GM19372 (cell line): ENCODE measurements around the gene ATP1B2.
"Not testable (repeated sequence)": the region's sequence is repeated elsewhere in the genome, so short reads cannot be mapped to it uniquely, and the experiment has no call there.

Source experiments
- ATAC-seq: cut with Tn5 transposase; IDR thresholded peaks from one replicate; pipeline ENCODE4 v1.9.1; 2021; ENCODE audit warnings: mild to moderate bottlenecking, low read depth, moderate library complexity; ENCODE audit not compliant: unreplicated experiment

Gene ATP1B2

DNA sequence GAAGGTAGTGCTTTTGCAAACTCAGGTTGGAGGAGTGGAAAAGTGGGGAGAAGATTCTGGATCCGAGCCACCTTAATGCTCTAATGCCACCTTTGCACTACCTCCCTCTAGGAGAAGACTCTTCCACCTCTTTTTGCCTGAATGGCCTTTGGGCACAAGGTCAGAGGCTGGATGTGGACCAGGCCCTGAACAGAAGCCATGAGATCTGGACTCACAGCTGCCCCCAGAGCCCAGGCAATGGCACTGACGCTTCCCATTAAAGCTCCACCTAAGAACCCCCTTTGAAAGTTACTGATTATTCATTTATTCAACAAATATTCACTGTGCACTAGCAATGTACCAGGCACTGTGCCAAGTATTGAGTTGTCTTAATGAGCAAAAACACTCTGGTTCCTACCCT, 17.6 kb upstream of the ATP1B2 start:
- no peak for ATAC-seq

DNA sequence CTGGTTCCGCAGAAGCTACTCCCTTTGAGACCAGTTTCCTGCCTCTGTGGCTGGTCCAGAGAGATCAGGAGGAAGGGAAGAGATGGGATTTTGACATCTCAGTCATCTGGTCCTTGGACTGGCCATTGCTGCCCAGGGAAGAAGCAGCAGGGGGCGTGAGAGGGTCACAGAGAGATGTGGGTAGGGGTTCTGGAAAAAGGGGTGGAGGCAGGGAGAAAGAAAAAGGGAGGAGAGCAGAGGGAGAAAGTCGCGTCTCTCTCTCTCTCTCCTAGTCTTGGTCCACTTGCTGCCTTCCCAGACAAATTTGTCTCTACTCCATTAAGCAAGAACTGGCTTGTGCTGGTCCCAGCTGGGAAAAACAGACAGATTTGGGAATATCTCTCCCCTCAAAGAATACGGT, 16.3 kb upstream of the ATP1B2 start:
- ATAC-seq: no peak

DNA sequence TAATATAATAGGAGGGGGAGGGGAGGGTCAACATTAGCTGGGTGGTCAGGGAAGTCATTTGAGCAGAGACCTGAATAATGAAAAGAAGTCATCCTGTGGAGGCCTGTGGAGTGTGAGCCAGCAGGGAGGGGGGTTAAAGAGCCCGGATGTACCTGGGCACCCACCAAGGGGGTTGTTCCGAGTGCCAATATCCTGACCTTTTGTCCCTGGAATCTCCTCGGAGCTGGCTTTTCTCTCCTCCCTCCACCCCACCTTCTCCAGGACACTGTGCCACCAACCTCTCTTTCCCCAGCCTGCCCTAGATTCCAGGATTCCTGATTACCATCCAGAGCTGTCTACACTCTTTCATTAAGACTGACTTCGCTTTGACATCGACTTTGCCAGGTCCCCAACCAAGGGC, 14.6 kb upstream of the ATP1B2 start:
- no peak for ATAC-seq

DNA sequence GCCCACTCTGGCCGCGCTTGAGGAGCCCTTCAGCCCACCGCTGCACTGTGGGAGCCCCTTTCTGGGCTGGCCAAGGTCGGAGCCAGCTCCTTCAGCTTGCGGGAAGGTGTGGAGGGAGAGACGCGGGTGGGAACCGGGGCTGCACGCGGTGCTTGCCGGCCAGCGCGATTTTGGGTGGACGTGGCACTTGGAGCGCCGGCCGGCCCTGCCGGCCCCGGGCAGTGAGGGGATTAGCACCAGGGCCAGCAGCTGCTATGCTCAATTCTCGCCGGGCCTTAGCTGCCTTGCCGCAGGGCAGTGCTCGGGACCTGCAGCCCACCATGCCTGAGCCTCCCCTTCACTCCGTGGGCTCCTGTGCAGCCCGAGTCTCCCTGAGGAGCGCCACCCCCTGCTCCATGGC, 9.9 kb upstream of the ATP1B2 start:
- no peak for ATAC-seq

DNA sequence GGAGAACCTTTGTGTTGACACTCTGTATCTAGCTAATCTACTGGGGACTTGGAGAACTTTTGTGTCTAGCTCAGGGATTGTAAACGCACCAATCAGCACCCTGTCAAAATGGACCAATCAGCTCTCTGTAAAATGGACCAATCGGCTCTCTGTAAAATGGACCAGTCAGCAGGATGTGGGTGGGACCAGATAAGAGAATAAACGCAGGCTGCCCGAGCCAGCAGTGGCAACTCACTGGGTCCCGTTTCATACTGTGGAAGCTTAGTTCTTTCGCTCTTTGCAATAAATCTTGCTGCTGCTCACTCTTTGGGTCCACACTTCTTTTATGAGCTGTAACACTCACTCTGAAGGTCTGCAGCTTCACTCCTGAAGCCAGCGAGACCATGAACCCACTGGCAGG, 9.1 kb upstream of the ATP1B2 start:
- not testable (repeated sequence) for ATAC-seq

DNA sequence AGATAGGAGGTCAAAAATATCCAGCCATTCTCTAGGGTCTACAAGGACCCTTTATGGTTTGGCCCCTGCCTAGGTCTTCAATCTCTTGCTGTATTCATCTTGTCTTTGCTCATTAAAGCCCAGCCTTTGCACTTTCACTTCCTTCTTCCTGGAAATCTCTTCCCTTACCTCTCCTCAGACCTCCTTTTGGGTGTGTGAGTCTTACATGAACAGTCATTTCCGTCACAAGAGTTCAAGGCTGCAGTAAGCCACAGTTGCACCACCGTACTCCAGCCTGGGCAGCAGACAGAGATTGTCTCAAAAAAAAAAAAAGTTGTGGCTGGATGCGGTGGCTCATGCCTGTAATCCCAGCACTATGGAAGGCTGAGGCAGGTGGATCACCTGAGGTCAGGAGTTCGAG, 6.0 kb upstream of the ATP1B2 start:
- ATAC-seq: no peak

DNA sequence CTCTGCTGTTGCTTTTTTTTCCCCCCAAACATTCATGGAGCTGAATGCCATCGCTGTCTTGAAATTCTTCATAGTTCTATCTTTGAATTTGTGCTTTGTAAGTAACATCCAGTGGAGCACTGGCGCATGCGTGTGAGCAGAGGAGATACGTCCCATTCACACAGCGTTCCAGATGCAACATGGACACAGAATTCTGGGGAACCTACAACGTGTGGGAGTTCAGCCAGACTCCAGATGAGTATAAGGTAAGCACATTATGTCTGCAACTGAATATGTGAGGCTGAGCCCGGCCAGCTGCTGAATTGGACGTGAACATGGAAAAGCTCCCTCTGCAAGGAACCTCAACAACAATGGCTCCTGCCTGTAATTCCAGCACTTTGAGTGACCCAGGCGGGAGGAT, 4.3 kb upstream of the ATP1B2 start:
- no peak for ATAC-seq

DNA sequence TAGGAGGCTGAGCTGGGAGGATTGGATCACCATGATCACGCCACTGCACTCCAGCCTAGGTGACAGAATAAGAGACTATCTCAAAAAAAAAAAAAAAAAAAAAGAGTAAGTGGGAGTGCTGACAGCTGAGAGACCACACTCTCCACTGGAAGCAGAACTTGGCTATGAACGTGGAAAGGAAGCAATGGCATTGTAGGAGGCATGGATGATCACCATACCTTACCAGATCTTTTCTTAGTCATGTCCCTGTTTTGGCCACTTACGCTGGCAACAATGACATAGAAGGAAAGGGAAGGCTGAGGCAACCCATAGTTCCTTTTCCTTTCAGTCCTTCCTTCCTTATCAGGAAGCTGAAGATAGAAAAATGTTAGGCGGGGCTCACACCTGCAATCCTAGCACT, 3.7 kb upstream of the ATP1B2 start:
- ATAC-seq: no peak

DNA sequence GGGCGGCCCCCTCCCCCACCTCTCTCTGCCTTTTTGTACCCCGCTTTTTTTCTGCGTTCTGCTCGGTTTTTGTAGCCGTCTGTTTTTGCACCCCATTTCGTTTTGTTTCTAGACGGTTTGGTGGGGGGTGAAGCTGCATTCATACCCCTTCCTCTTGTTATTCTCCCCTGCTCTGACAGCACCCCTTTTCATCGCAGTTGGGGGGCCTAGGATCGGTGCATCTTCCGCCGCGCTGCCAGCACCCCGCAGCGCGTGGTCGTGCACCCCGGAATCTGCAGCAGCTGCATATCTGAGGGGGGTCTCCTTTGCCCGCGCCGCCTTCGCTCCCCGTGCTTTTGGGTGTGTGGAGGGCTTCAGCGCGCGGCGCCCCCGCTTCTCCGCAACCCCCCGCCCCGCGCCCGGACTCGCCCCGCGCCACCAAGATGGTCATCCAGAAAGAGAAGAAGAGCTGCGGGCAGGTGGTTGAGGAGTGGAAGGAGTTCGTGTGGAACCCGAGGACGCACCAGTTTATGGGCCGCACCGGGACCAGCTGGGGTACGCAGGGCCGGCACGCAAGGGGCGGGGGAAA, 455 bp downstream of the ATP1B2 start:
- ATAC-seq: no peak

DNA sequence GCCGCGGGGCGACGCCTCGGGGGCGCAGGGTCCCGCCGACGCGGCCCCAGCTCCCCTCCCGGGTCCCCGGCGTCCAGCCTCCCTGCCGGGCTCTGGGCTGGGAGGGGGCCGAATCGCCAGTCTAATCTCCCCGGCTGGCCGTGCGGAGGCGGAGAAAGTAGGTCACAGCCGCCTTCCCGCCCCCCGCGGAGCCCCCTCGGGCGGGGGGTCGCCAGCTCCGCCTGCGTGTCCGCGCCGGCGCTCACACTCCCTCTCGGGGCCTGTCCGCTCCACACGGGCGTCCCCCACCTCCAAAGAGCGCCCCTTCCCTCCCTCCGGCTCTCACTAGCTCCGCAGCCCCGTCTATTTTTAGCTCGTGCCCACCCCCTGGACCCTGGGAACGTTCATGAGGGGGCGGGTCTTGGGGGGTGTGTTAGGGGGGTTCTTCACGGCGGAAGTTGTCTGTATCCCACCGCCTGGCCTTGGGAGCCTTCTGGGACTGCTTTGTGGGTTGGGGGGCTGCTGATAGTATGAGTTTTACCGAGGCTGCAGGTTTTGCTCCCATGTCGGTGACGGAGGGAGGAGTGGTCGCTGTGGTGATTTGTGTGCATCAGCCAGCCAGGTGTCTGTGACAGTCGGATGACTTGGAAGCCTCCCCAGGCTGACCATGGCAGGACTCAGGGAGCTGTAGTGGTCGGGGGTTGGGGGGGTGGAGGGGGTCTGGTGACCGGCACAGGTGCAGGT, 1.1 kb downstream of the ATP1B2 start:
- no peak for ATAC-seq

DNA sequence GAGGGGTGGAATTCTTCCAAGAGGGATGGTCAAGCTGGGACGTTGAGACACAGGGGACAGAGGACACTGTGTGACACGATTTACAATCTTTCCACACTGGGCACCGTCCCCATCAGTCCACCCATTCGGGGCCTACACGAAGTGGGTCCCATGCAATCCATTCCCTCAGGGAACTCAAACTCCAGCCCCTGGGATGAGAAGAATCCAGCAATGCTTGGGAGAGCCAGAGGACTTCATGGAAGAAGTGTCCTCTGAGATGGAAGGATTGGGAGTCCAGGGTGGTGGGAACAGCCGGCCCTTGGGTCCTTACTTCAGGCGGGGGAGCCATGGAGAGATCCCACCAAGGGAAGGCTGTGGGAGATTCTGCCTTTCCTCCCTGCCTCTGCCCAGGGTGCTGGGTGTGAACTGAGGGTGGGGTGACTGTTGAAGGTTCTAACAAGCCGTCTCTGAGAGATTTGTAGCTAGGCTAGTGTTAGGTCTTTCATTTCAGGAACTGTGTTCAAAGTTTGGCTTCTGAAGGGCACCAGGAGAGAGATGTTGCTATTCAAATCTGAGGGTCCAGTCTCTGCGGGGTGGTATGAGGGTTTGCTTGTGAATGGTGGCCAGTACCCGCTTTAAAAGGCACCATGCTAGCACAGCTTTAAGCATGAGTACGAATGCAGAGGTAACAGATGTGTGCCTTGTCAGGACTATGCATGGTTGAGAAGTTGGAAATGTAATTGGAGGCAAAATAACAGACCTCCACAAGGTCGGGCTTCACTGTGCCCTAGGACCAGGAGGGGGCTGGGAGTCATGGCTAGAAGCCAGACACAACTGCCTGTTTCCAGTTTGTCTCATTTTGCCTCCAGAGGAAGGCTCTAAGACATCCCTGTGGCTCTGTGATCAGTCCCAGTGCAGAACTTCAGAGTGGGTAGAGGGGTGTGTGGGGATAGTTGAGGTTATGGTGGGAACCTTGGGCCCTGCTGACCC, 1.9 kb downstream of the ATP1B2 start:
- ATAC-seq: no peak

DNA sequence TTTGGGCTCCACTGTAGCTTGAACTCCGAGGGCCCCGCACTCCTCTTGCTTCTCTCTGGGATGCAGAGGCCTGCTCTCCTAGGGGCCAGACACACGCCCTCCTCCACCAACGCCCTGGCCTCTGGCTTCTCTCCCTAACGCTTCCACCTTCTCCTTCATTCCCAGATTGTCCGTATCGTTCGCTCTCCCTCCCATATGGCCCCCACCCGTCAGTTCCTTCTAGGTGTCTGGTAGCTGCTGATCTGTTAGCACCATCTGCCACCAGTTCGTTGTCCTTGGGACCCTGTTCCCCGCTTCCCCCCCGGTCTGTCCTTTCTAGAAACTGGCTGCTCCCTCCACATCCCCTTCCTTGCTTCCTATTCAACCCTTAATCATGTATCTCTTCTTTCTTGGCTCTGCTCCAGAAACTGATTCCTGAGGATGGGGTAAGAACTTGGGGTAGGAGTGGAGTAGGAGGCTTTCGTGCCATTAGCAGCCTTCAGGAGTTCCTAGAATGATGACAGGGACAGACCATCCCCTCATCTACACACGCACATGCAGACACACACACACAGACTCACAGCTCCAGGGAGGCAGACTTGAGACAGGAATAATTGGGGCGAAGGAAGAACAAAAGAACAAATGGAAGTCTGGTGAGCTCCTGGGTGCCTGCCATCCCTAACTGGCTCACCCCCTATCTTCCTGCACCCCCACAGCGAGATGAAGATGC, 4.3 kb downstream of the ATP1B2 start:
- ATAC-seq: no peak

DNA sequence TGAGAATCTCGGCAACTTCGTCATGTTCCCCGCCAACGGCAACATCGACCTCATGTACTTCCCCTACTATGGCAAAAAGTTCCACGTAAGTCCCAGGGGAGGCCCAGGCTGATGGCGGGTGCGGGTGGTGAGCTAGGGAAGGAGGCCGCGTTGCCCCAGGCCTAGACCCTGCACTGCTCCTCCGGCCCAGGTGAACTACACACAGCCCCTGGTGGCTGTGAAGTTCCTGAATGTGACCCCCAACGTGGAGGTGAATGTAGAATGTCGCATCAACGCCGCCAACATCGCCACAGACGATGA, 4.8 kb downstream of the ATP1B2 start:
- ATAC-seq: no peak

DNA sequence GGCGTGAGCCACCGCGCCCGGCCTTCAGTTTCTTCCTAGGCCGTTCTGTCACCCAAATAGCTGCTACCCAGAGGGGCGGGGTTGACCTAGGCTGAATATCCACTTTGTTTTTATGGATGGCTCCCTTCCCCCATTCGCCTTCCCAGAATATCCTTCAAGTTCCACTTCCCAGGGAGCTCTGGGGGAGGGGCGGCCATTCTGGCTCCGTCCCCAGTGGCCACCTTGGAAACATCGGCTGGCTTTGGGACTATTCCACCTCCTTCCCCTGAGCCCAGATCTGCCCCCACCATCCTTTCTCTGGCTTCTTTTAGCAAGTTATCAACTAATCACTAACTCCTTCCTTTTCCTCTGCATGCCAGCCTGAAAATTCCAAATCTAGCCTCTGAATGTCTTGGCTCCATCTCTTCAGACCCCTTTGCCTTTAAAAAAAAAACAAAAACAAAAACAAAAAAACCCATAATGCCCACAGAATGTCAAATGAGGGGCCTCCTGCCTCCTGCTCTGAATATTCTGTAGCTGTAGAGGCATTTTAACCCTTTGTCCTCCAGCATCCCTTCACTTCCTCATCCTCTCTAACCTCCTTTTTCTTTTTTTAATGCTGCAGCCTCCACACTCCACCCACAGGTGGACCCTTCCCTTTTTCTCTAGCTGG, 6.4 kb downstream of the ATP1B2 start:
- no peak for ATAC-seq

DNA sequence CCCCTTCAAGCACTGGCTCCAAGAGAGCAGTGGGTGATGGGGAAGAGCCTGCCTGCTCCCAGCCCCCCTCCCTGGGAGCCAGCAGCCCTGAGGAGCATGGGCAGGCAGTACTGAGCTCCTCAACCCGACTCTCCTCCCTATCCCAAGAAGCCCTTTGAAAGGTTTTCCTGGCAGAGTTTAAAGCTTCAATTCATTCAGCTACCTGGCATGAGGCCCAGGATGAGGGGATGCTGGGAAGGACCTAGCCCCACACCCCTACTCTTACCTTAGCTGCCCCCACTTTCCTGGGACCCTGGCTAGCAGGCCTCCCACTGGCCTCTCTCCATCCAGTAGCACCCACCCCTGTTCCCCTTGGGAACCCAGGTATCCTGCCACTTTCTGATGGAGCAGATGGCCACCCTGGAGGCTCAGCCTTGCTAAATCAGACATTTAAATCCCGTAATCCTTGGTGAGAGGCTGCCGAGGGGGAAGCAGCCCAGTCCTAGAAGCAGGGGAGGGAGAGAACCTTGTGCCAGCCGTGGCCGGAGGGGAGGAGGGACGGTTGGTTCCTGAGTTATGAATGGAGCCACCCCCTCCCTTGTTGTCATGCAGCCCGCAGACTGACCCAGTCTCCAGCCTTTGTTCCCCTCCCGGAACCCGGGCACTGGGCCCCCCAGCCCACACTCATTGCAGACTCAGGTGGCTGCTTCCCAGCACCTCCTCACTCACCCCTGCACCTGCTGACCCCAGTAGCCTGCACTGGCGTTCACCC, 17.1 kb downstream of the ATP1B2 start:
- ATAC-seq: no peak

DNA sequence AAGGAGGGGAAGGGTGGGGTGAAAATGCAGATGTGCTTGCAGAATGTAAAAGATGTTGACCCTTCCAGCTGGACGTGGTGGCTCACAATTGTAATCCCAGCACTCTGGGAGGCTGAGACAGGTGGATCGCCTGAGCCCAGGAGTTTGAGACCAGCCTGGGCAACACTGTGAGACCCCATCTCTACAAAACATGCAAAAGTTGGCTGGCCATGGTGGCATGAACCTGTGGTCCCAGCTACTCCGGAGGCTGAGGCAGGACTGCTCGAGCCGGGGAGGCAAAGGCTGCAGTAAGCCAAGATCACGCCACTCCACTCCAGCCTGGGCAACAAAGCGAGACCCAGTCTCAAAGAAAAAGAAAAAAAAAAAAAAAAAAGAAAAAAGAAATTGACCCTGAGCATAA, 17.8 kb downstream of the ATP1B2 start:
- ATAC-seq: no peak

DNA sequence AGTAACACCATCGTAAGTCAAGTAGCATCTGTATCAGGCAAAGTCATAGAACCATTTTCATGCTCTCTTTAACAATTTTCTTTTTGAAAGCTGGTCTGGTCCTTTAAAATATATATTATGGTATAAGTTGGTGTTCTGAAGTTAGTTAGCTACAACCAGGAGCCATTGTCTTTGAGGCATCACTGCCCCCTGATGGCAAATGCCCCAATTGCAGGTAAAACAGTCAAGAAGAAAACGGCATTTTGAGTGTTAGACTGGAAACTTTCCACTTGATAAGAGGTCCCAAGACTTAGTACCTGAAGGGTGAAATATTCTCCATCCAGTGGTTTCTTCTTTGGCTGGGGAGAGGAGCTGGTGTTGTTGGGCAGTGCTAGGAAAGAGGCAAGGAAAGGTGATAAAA, 22.5 kb downstream of the ATP1B2 start:
- no peak for ATAC-seq

DNA sequence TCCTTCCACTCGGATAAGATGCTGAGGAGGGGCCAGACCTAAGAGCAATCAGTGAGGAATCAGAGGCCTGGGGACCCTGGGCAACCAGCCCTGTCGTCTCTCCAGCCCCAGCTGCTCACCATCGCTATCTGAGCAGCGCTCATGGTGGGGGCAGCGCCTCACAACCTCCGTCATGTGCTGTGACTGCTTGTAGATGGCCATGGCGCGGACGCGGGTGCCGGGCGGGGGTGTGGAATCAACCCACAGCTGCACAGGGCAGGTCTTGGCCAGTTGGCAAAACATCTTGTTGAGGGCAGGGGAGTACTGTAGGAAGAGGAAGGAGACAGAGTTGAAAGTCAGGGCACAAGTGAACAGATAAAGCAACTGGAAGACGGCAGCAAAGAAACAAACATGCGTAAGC, 24.2 kb downstream of the ATP1B2 start:
- ATAC-seq: no peak

DNA sequence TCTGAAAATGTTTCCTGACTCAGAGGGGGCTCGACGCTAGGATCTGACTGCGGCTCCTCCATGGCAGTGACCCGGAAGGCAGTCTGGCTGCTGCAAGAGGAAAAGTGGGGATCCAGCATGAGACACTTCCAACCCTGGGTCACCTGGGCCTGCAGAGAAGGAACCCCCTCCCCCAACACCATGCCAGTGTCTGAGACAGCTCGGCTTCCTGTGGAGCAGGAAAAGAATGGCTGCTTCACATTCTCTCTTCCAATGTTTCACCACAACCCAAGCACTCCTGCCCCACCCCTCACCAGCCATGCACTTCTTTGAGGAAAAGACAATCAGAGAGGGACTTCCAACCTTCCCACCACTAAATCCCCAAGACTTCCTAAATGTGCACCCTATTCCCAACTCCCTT, 25.8 kb downstream of the ATP1B2 start:
- ATAC-seq: no peak
